Measurements from ENCODE around the gene CD44.
A peak's percentile ranks its signal among the peaks of the same experiment; 100 is the strongest.

CD44 gene

DNA sequence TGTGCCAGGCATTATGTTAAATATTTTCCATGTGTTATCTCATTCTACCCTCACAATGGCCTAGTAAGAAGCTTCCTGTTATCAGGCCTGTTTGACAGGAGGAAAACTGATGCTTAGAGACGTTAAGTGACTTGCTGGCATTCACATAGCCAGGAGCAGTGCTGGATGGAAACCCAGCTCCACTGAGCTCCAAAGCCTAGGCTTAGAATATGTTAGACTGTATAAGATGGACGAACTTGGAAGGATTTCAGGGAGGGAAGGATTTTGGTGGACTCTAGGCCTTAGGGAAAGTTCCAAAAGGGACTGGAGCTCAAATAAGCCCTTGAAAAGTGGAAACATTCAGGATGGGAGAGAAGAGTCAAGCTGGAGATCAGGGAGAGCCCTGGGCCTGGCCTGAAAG is 2.1 kb downstream of the CD44 start:
- peak overlapping the region; percentile 98 for H3K9ac ChIP-seq (ENCODE audit: low read length)
- H3K36me3 ChIP-seq (replicated peaks; ENCODE audit: low read depth, low read length), result peaks cover 53% of the 10 kb centered on the region
- peak overlapping the region; percentile 95 for H3K27ac ChIP-seq (ENCODE audit: low read length)
- no peaks in the 10 kb centered on the region for H3K27me3 ChIP-seq (ENCODE audit: low read depth, low read length)
- H3K9me3 ChIP-seq (ENCODE audit: insufficient read depth, low read length), result no peaks in the 10 kb centered on the region
- H3K4me2 ChIP-seq (ENCODE audit: low read length), result peak overlapping the region; percentile 98
- H3K4me3 ChIP-seq (ENCODE audit: low read length), result peak overlapping the region; percentile 96
- no peak overlapping the region for H2AFZ ChIP-seq (ENCODE audit: low read depth, low read length)
- H4K20me1 ChIP-seq (ENCODE audit: insufficient read depth, low read length), result peaks cover 57% of the 10 kb centered on the region
- TF ChIP-seq, protein P1, sequence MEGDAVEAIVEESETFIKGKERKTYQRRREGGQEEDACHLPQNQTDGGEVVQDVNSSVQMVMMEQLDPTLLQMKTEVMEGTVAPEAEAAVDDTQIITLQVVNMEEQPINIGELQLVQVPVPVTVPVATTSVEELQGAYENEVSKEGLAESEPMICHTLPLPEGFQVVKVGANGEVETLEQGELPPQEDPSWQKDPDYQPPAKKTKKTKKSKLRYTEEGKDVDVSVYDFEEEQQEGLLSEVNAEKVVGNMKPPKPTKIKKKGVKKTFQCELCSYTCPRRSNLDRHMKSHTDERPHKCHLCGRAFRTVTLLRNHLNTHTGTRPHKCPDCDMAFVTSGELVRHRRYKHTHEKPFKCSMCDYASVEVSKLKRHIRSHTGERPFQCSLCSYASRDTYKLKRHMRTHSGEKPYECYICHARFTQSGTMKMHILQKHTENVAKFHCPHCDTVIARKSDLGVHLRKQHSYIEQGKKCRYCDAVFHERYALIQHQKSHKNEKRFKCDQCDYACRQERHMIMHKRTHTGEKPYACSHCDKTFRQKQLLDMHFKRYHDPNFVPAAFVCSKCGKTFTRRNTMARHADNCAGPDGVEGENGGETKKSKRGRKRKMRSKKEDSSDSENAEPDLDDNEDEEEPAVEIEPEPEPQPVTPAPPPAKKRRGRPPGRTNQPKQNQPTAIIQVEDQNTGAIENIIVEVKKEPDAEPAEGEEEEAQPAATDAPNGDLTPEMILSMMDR (IDR thresholded peaks at IDR 0.05; ENCODE audit: low read depth, low read length), result no peak
- no peak for TF ChIP-seq EZH2phosphoT487 (IDR thresholded peaks at IDR 0.05; ENCODE audit: low read depth)
- peaks cover 60% of the 10 kb centered on the region for H3K4me1 ChIP-seq (ENCODE audit: low read length)
- H3K79me2 ChIP-seq (ENCODE audit: low read length), result peaks cover 99% of the 10 kb centered on the region

DNA sequence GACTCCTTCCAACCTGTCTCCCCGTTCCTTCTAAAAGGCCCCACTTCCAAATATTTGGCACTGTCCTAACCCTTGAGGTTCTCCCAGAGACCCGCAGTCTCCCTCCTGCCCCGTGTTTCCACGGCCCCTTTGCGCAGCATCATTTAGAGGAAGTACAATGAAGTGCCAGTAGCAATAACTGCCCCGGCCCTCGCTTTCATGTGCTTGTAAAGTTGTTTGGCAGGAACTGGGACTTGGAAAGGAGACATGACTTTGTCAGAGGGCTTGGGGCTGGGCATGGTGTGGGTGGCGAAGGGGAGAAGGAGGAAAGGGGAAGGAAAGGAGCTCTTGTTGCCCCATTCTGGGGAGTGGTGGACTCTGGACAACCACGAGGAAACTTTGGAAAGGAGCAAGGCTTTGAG is 2.6 kb downstream of the CD44 start:
- peaks cover 60% of the 10 kb centered on the region for H3K4me1 ChIP-seq (ENCODE audit: low read length)
- H3K27ac ChIP-seq (ENCODE audit: low read length), result peak overlapping the region; percentile 95
- peaks cover 62% of the 10 kb centered on the region for H4K20me1 ChIP-seq (ENCODE audit: insufficient read depth, low read length)
- H3K9ac ChIP-seq (ENCODE audit: low read length), result peak overlapping the region; percentile 98
- peaks cover 99% of the 10 kb centered on the region for H3K79me2 ChIP-seq (ENCODE audit: low read length)
- no peak overlapping the region for H2AFZ ChIP-seq (ENCODE audit: low read depth, low read length)
- no peaks in the 10 kb centered on the region for H3K27me3 ChIP-seq (ENCODE audit: low read depth, low read length)
- no peak for TF ChIP-seq EZH2phosphoT487 (IDR thresholded peaks at IDR 0.05; ENCODE audit: low read depth)
- TF ChIP-seq, protein P1 (IDR thresholded peaks at IDR 0.05; ENCODE audit: low read depth, low read length), result 0 out of 2 replicates have a peak, but pooled peaks have one; percentile 7
- peak overlapping the region; percentile 98 for H3K4me2 ChIP-seq (ENCODE audit: low read length)
- peaks cover 57% of the 10 kb centered on the region for H3K36me3 ChIP-seq (replicated peaks; ENCODE audit: low read depth, low read length)
- no peaks in the 10 kb centered on the region for H3K9me3 ChIP-seq (ENCODE audit: insufficient read depth, low read length)
- peak overlapping the region; percentile 96 for H3K4me3 ChIP-seq (ENCODE audit: low read length)

DNA sequence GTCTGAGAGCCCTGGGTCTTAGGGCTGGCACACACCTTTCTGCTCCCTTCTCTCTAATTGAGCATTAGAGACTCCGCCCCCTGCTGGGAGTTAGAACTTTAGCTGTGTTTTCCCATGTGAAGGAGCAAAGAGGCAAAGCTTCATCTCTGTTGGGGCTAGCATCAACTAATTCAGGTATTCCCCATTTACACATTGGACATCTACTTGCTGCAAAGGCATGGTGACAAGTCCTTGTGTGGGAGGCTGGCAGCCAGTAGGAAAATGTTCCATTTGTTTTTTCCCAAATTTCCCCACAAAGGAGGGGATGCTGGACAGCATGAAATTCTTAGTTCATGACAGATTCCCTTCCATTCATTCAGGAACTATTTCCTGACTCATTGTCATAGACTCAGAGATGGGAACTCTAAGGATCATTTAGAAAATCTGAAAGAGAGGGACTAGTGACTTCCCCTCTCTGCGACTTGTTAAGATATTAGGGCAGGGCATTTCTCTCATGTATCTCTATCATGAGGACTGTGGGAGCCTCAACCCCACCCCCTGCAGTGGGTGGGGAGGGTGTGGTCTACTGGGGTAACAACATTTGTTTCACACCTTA is 3.6 kb downstream of the CD44 start:
- H3K27me3 ChIP-seq (ENCODE audit: low read depth, low read length), result no peaks in the 10 kb centered on the region
- H3K79me2 ChIP-seq (ENCODE audit: low read length), result peaks cover 100% of the 10 kb centered on the region
- H3K9ac ChIP-seq (ENCODE audit: low read length), result peak overlapping the region; percentile 98
- H3K4me3 ChIP-seq (ENCODE audit: low read length), result peak overlapping the region; percentile 96
- peak overlapping the region; percentile 95 for H3K27ac ChIP-seq (ENCODE audit: low read length)
- peaks cover 72% of the 10 kb centered on the region for H4K20me1 ChIP-seq (ENCODE audit: insufficient read depth, low read length)
- H3K4me2 ChIP-seq (ENCODE audit: low read length), result peak overlapping the region; percentile 98
- peaks cover 60% of the 10 kb centered on the region for H3K4me1 ChIP-seq (ENCODE audit: low read length)
- peaks cover 67% of the 10 kb centered on the region for H3K36me3 ChIP-seq (replicated peaks; ENCODE audit: low read depth, low read length)
- TF ChIP-seq, protein P1 (IDR thresholded peaks at IDR 0.05; ENCODE audit: low read depth, low read length), result peak; percentile 63
- TF ChIP-seq EZH2phosphoT487 (IDR thresholded peaks at IDR 0.05; ENCODE audit: low read depth), result no peak
- no peaks in the 10 kb centered on the region for H3K9me3 ChIP-seq (ENCODE audit: insufficient read depth, low read length)
- no peak overlapping the region for H2AFZ ChIP-seq (ENCODE audit: low read depth, low read length)

DNA sequence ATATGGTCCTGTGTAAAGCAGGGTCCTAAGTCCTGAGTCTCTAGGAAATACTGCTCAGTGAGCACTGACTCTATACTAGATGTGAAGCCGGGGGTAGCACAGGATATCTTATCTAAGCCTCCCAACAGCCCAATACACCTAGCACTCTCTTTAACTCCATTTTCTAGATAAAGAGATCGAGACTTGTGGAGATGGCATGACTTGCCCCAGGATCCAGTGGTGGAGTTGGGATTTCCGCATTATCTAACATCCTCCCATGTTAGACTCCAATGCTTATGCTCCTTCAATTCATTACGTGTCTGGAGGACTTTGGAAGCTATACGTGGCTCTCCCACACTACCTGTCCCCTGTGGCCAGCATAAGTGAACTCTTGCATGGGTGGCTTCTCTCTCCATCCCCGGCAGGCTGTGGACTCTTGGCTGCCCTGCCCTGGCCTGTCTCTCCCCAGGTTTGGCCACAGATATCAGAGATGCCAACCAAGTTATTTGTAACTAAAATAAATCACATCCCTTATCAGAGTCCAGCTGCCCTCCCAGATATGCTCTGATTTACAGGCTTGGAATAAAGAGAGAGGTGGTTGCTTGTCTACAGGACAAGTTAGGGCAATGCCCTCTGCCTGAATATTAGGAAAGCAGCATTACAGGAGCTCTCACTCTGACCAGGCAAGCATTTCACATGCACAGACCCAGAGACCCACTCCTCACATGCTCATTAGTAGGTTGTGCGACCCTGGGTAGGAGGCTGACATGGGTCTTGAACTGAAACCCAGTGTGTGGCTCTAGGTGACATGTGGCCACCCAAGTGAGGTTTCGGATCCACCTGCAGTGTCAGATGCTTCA is 4.5 kb downstream of the CD44 start:
- TF ChIP-seq, protein P1 (IDR thresholded peaks at IDR 0.05; ENCODE audit: low read depth, low read length), result no peak
- no peak for TF ChIP-seq EZH2phosphoT487 (IDR thresholded peaks at IDR 0.05; ENCODE audit: low read depth)
- H3K27ac ChIP-seq (ENCODE audit: low read length), result peak overlapping the region; percentile 95
- H3K4me2 ChIP-seq (ENCODE audit: low read length), result peak overlapping the region; percentile 98
- peaks cover 81% of the 10 kb centered on the region for H4K20me1 ChIP-seq (ENCODE audit: insufficient read depth, low read length)
- H3K4me1 ChIP-seq (ENCODE audit: low read length), result peaks cover 59% of the 10 kb centered on the region
- H3K79me2 ChIP-seq (ENCODE audit: low read length), result peaks cover 100% of the 10 kb centered on the region
- peaks cover 73% of the 10 kb centered on the region for H3K36me3 ChIP-seq (replicated peaks; ENCODE audit: low read depth, low read length)
- peak overlapping the region; percentile 98 for H3K9ac ChIP-seq (ENCODE audit: low read length)
- no peak overlapping the region for H2AFZ ChIP-seq (ENCODE audit: low read depth, low read length)
- H3K4me3 ChIP-seq (ENCODE audit: low read length), result peak overlapping the region; percentile 96
- no peaks in the 10 kb centered on the region for H3K9me3 ChIP-seq (ENCODE audit: insufficient read depth, low read length)
- H3K27me3 ChIP-seq (ENCODE audit: low read depth, low read length), result no peaks in the 10 kb centered on the region
